ENCODE measurements around the gene DZIP1.
"Not testable (repeated sequence)": the region's sequence is repeated elsewhere in the genome, so short reads cannot be mapped to it uniquely, and the experiment has no call there.

The DZIP1 gene

GRCh38 chr13:95579303-95579702 lies 65.2 kb downstream of the DZIP1 start:
- no peaks in the 10 kb centered on the region for H3K4me1 ChIP-seq
- TF ChIP-seq Cebpa-rat (IDR thresholded peaks at IDR 0.05), result no peak
- no peak overlapping the region for H3K9ac ChIP-seq
- H3K27me3 ChIP-seq, result no peaks in the 10 kb centered on the region
- H3K4me2 ChIP-seq, result no peak overlapping the region
- H3K4me3 ChIP-seq, result no peak overlapping the region
- H4K20me1 ChIP-seq, result no peaks in the 10 kb centered on the region
- no peaks in the 10 kb centered on the region for H3K9me3 ChIP-seq
- H3K36me3 ChIP-seq, result no peaks in the 10 kb centered on the region
- no peak overlapping the region for H3K27ac ChIP-seq

- Histone ChIP-seq H3K4me3 (no peak overlapping the region), H3K4me1 (no peaks in the 10 kb centered on the region), H3K9ac (no peak overlapping the region), H3K36me3 (no peaks in the 10 kb centered on the region), H3K27me3 (no peaks in the 10 kb centered on the region), H3K4me2 (no peak overlapping the region), H3K9me3 (no peaks in the 10 kb centered on the region), H4K20me1 (no peaks in the 10 kb centered on the region), H3K27ac (no peak overlapping the region)
- TF ChIP-seq Cebpa-rat (IDR thresholded peaks at IDR 0.05), result no peak
Measured at GRCh38 chr13:95573221-95573620, 71.3 kb downstream of the DZIP1 start.

- Histone ChIP-seq H3K27ac (no peak overlapping the region), H3K4me1 (no peaks in the 10 kb centered on the region), H4K20me1 (no peaks in the 10 kb centered on the region), H3K27me3 (no peaks in the 10 kb centered on the region), H3K36me3 (no peaks in the 10 kb centered on the region), H3K4me3 (no peak overlapping the region), H3K9ac (no peak overlapping the region), H3K4me2 (no peak overlapping the region), H3K9me3 (no peaks in the 10 kb centered on the region)
- no peak for TF ChIP-seq Cebpa-rat (IDR thresholded peaks at IDR 0.05)
Measured at GRCh38 chr13:95571941-95572340, 72.6 kb downstream of the DZIP1 start.

- Histone ChIP-seq H3K36me3 (no peaks in the 10 kb centered on the region), H3K4me1 (no peaks in the 10 kb centered on the region), H3K9me3 (no peaks in the 10 kb centered on the region), H3K4me2 (no peak overlapping the region), H3K27ac (no peak overlapping the region), H3K4me3 (no peak overlapping the region), H3K27me3 (no peaks in the 10 kb centered on the region), H3K9ac (no peak overlapping the region), H4K20me1 (no peaks in the 10 kb centered on the region)
- TF ChIP-seq Cebpa-rat (IDR thresholded peaks at IDR 0.05), result no peak
Measured at GRCh38 chr13:95570016-95570415, 74.5 kb downstream of the DZIP1 start.

GRCh38 chr13:95568131-95568530 lies 76.4 kb downstream of the DZIP1 start:
- TF ChIP-seq Cebpa-rat (IDR thresholded peaks at IDR 0.05), result no peak
- H3K36me3 ChIP-seq, result no peaks in the 10 kb centered on the region
- H3K9ac ChIP-seq, result no peak overlapping the region
- H3K9me3 ChIP-seq, result no peaks in the 10 kb centered on the region
- H3K4me1 ChIP-seq, result no peaks in the 10 kb centered on the region
- H3K4me3 ChIP-seq, result no peak overlapping the region
- H3K27ac ChIP-seq, result no peak overlapping the region
- no peaks in the 10 kb centered on the region for H3K27me3 ChIP-seq
- no peak overlapping the region for H3K4me2 ChIP-seq
- no peaks in the 10 kb centered on the region for H4K20me1 ChIP-seq

GRCh38 chr13:95565758-95566157 lies 78.7 kb downstream of the DZIP1 start:
- H3K4me3 ChIP-seq, H3K27me3 ChIP-seq, H3K36me3 ChIP-seq, H4K20me1 ChIP-seq, H3K9me3 ChIP-seq, H3K27ac ChIP-seq, H3K9ac ChIP-seq, H3K4me2 ChIP-seq, H3K4me1 ChIP-seq: not testable (repeated sequence)

- Histone ChIP-seq H3K4me3 (no peak overlapping the region), H3K27me3 (no peaks in the 10 kb centered on the region), H3K36me3 (no peaks in the 10 kb centered on the region), H3K4me2 (no peak overlapping the region), H3K9ac (no peak overlapping the region), H3K4me1 (no peaks in the 10 kb centered on the region), H4K20me1 (no peaks in the 10 kb centered on the region), H3K27ac (no peak overlapping the region), H3K9me3 (no peaks in the 10 kb centered on the region)
- TF ChIP-seq Cebpa-rat (IDR thresholded peaks at IDR 0.05), result no peak
Measured at GRCh38 chr13:95564733-95565291, 79.7 kb downstream of the DZIP1 start.

GRCh38 chr13:95564091-95564490 lies 80.4 kb downstream of the DZIP1 start:
- H3K9ac ChIP-seq, result no peak overlapping the region
- H4K20me1 ChIP-seq, result no peaks in the 10 kb centered on the region
- no peaks in the 10 kb centered on the region for H3K27me3 ChIP-seq
- no peak overlapping the region for H3K4me2 ChIP-seq
- H3K27ac ChIP-seq, result no peak overlapping the region
- no peaks in the 10 kb centered on the region for H3K4me1 ChIP-seq
- H3K36me3 ChIP-seq, result no peaks in the 10 kb centered on the region
- H3K9me3 ChIP-seq, result no peaks in the 10 kb centered on the region
- no peak for TF ChIP-seq Cebpa-rat (IDR thresholded peaks at IDR 0.05)
- H3K4me3 ChIP-seq, result no peak overlapping the region

- Histone ChIP-seq H3K9ac (no peak overlapping the region), H3K9me3 (no peaks in the 10 kb centered on the region), H3K4me3 (no peak overlapping the region), H3K36me3 (no peaks in the 10 kb centered on the region), H3K27me3 (no peaks in the 10 kb centered on the region), H3K4me1 (no peaks in the 10 kb centered on the region), H3K4me2 (no peak overlapping the region), H4K20me1 (no peaks in the 10 kb centered on the region), H3K27ac (no peak overlapping the region)
- TF ChIP-seq Cebpa-rat (IDR thresholded peaks at IDR 0.05), result no peak
Measured at GRCh38 chr13:95560387-95560786, 84.1 kb downstream of the DZIP1 start.

- Histone ChIP-seq H3K36me3 (no peaks in the 10 kb centered on the region), H3K9ac (no peak overlapping the region), H3K9me3 (0 out of 2 replicates have a peak, but pooled peaks cover 4% of the 10 kb centered on the region), H4K20me1 (no peaks in the 10 kb centered on the region), H3K4me1 (no peaks in the 10 kb centered on the region), H3K4me3 (no peak overlapping the region), H3K27ac (no peak overlapping the region), H3K27me3 (no peaks in the 10 kb centered on the region), H3K4me2 (no peak overlapping the region)
- TF ChIP-seq Cebpa-rat (IDR thresholded peaks at IDR 0.05), result no peak
Measured at GRCh38 chr13:95559100-95559499, 85.4 kb downstream of the DZIP1 start.

GRCh38 chr13:95557013-95557412 lies 87.5 kb downstream of the DZIP1 start:
- H3K9ac ChIP-seq, result no peak overlapping the region
- no peak overlapping the region for H3K4me3 ChIP-seq
- H3K27ac ChIP-seq, result no peak overlapping the region
- no peak for TF ChIP-seq Cebpa-rat (IDR thresholded peaks at IDR 0.05)
- peaks cover 20% of the 10 kb centered on the region for H3K9me3 ChIP-seq
- no peaks in the 10 kb centered on the region for H3K27me3 ChIP-seq
- no peak overlapping the region for H3K4me2 ChIP-seq
- no peaks in the 10 kb centered on the region for H3K4me1 ChIP-seq
- no peaks in the 10 kb centered on the region for H4K20me1 ChIP-seq
- H3K36me3 ChIP-seq, result no peaks in the 10 kb centered on the region

Measured in BLaER1 (cell line).